ENCODE data around the gene USH1G. TPM values are rescaled to one million over a fixed set of nuclear protein-coding genes. Genes with fewer than 3 reads are reported as not detected.

Gene USH1G
- total RNA-seq, 1 experiment from 2014 or later, result 2.7 TPM

GRCh38 chr17:74935585-74936469 lies 12.8 kb upstream of the USH1G start, which contains the start of gene OTOP3:
TSS of gene OTOP3 (plus strand) at chr17:74935898. CDS start at chr17:74935922, 24 bp downstream.
- H3K27me3 Mint-ChIP-seq (ENCODE audit: low read depth), result peaks cover 94% of the 10 kb centered on the region
- Histone ChIP-seq H3K9ac (ENCODE audit: extremely low read depth, insufficient read length, low read length) (no peak within 1 kb of the TSS), H2AK5ac (ENCODE audit: insufficient read length, low read length) (no peak within 1 kb of the TSS), H2BK120ac (ENCODE audit: low read depth, low read length, poor library complexity, severe bottlenecking) (no peak within 1 kb of the TSS), H3K79me2 (ENCODE audit: insufficient read depth, low read length) (no peaks in the 10 kb centered on the region), H3K4ac (ENCODE audit: low read depth, low read length) (no peak within 1 kb of the TSS), H4K8ac (replicated peaks; ENCODE audit: insufficient read length, low read depth, low read length) (no peak within 1 kb of the TSS), H4K91ac (ENCODE audit: insufficient read length, low read depth, low read length) (no peak within 1 kb of the TSS), H2BK15ac (ENCODE audit: low read depth, low read length) (no peak within 1 kb of the TSS), H3K23me2 (ENCODE audit: insufficient read length, low read depth, low read length, poor library complexity, severe bottlenecking) (peaks cover 14% of the 10 kb centered on the region), H3K56ac (ENCODE audit: insufficient read length, low read depth, low read length) (no peak within 1 kb of the TSS), H2BK20ac (ENCODE audit: low read depth, low read length, poor library complexity, severe bottlenecking) (no peak within 1 kb of the TSS), H2BK12ac (ENCODE audit: insufficient read length, low read depth, low read length) (no peak within 1 kb of the TSS), H3K18ac (ENCODE audit: insufficient read length, low read depth, low read length) (no peak within 1 kb of the TSS), H3K27me3 (ENCODE audit: insufficient read depth, low read length) (peaks cover 32% of the 10 kb centered on the region), H3K23ac (ENCODE audit: insufficient read length, low read depth, low read length) (no peak within 1 kb of the TSS), H4K20me1 (ENCODE audit: control insufficient read depth, insufficient read depth, insufficient read length) (no peaks in the 10 kb centered on the region), H2BK5ac (ENCODE audit: insufficient read length, low read length) (no peak within 1 kb of the TSS), H3K14ac (ENCODE audit: insufficient read depth, low read length) (no peak within 1 kb of the TSS), H3K4me1 (ENCODE audit: insufficient read depth, low read length) (no peaks in the 10 kb centered on the region; the same call in 1 of the 2 replicates), H3K27ac (ENCODE audit: insufficient read length, low read depth, low read length) (no peak within 1 kb of the TSS), H4K5ac (ENCODE audit: insufficient read length, low read depth, low read length) (no peak within 1 kb of the TSS), H3K4me2 (ENCODE audit: insufficient read depth, insufficient read length, low read length) (peak within 1 kb of the TSS; percentile 56), H3T11ph (ENCODE audit: low read length) (no peak within 1 kb of the TSS), H3K79me1 (ENCODE audit: insufficient read depth, low read depth, low read length, poor library complexity, severe bottlenecking) (no peaks in the 10 kb centered on the region), H2AFZ (ENCODE audit: low read length) (no peak within 1 kb of the TSS), H3K9me3 (ENCODE audit: control insufficient read depth, low read depth, low read length) (no peaks in the 10 kb centered on the region)
- H3K27ac Mint-ChIP-seq, result no peak within 1 kb of the TSS
- H3K9me3 Mint-ChIP-seq, result no peaks in the 10 kb centered on the region; a peak in 2 of 5 replicates
- DNase-seq, result no peak
- no peak for TF ChIP-seq CTCF (conservative IDR thresholded peaks at IDR 0.05)
- peaks cover 5 to 15% of the 10 kb centered on the region in 2 experiments for H3K4me1 Mint-ChIP-seq
- H3K4me3 Mint-ChIP-seq, result peak within 1 kb of the TSS; percentile 42 to 75
- WGBS (ENCODE audit: extremely low coverage, insufficient read length, low lambda C conversion rate), result no CpG with 5 or more reads among the region's 78 CpGs
- no peaks in the 10 kb centered on the region for H3K36me3 Mint-ChIP-seq (ENCODE audit: insufficient read depth in 1 of 3, low read depth in 3 of 3)

Measured in H9 (cell line).